GM13977 (cell line): Measurements from ENCODE around the gene ATP2A3.

Source experiments
- DNase-seq: peaks from one replicate; pipeline ENCODE4 v3.0.0; 2012; ENCODE audit warnings: low spot score
- CTCF ChIP-seq: IDR thresholded peaks from 2 replicates; pipeline ENCODE4 v1.5.1; 2012; ENCODE audit warnings: mild to moderate bottlenecking, control low read depth; ENCODE audit not compliant: insufficient read depth; ENCODE audit errors: extremely low read depth, missing control alignments
- in situ Hi-C: fragments of 300-500 bp; cut with MboI; formaldehyde crosslinking; loops from one replicate; pipeline ENCODE4 v1.12.0; 2022; ENCODE audit warnings: low sequenced_read_pairs, low pct_unique_long_range_greater_than_20kb, mixed read lengths, inconsistent platforms; ENCODE audit not compliant: unreplicated experiment

Gene ATP2A3

DNA sequence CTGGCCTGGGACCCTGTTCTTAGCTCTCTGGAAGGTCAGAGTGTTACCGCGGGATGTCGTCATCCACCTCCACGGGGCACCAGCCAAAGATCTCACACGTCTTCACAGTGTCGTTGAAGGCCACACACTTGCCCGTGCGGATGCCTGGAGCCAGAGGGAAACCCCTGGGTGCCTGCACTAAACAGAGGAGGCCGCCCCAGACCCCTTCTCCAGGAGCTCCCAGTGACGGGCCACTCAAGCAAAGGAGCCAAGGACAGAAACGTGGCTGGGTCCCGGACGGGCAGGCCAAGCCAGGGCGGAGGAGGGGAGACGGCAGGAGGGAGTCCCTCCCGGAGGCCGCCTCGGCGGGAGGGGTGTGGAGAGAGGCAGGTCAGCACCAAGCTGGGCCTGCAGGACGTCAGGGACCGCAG lies 60.4 kb downstream of the ATP2A3 start:
- in situ Hi-C loops, result no loop called here
- DNase-seq, result no peak
- TF ChIP-seq CTCF, result no peak

DNA sequence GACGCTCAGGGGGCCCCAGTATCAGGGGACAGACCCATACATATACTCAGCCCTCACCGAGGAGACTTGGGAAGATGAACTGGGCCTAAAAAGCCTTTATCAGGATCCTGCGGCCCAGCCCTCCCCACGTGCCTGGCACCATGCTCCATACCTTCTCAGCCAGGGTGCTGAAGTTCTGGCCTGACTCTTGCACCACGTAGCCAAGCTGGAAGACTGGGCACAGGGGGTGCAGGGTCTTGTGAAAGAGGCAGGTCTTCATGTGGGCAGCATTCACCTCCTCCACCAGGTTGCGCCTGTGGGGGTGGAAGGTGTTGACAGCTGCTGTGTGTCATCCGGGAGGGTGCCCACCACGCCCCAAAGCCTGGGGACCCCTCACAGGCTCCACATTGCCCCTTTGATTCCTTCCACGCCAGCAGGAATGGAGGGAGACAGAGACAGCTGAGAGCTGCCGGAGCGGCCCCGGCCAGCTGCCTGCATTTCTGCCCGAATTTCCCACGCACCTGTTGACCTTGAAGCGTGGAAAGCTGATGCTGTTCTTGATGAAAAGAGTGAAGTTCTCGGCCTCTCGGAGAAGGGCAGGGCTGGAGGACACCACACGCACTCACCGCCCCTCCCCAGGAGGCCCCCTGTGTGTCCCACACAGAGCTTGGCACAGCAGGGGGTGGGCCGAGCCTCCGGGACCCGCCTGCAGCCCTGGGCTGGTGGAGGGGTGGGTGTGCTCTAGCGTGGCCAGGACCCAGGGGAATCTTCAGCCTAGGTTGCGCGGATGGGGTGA lies 61.0 kb downstream of the ATP2A3 start:
- TF ChIP-seq CTCF, result no peak
- in situ Hi-C loops, result no loop called here
- DNase-seq, result no peak

- in situ Hi-C loops, result no loop called here
- no peak for TF ChIP-seq CTCF
- no peak for DNase-seq
These were observed 63.6 kb downstream of the ATP2A3 start for GRCh38 chr17:3900646-3901045.

DNA sequence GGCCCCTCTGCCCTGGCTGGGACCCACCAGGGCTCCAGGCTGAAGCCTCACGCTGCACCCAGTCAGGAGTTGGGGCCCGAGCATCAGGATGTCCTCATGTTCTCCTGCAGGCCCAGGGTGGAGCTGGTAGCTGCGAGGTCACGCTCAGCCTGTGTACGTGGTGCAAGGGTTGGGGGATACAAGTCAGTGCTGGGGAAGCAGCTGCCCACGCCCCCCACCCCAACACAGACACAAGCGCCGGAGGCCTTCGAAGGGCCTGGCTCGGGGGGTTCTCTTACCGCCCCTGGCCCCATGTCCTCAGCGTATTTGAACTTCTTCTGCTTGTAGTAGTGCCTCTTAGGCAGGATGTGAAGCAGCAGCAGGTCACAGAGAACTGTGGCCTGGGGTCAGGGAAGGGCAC lies 66.5 kb downstream of the ATP2A3 start:
- no peak for DNase-seq
- in situ Hi-C loops, result no loop called here
- TF ChIP-seq CTCF, result no peak

GRCh38 chr17:3896968-3897235 lies 67.3 kb downstream of the ATP2A3 start:
- no peak for TF ChIP-seq CTCF
- no peak for DNase-seq
- in situ Hi-C loops, result no loop called here

DNA sequence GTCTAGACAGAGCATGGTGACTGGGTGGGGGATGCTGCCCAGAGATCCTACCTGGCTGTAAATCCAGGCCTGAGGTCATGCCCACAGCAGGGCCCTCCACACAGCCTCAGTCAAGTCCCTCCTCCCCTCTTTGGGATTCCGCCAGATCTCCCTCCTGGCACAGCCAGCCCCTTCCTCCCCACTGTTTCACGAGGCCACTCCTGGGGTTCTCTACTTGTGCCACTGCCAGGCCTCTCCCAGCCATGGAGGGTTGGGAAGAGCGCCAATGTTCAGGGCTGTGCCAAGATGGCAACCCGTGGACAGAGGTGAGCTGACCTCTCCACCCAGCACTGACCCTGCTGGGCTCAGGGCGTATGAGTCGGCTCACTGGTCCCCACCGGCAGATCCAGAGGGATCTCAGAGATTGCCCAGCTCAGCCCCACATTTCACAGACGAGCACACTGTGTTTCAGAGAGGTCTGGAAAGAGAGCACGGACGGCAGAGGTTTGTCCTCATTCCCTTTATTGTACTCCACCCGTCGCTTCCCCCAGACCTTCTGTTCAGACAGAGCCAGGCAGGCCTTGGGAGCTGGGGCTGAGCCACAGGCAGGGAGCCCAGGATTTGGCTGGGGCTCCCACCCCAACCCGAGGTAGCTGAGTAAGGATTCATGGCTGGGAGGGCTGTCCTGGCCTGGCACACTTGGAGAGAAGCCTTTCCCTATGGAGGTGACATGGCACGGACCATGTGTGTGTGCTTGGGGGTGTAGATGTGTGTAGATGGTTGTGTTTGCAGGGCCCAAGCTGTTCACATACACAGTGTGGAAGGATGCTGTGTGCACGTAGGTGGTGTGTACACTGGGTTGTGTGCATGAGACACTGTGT lies 67.9 kb downstream of the ATP2A3 start:
- no peak for TF ChIP-seq CTCF
- in situ Hi-C loops, result no loop called here
- no peak for DNase-seq
